Panc1 (cell line): Measurements from ENCODE around the gene MIER2.

Experiments used
- POLR2AphosphoS5 ChIP-seq: IDR thresholded peaks from 2 replicates; pipeline ENCODE4 v1.6.1; 2012; ENCODE audit warnings: mild to moderate bottlenecking, low read depth, low read length, moderate library complexity
- TF ChIP-seq, protein P1 (sequence below): fragments of 450-650 bp; IDR thresholded peaks from 2 replicates; pipeline ENCODE4 v1.5.1; 2017; ENCODE audit warnings: mild to moderate bottlenecking

DNA sequence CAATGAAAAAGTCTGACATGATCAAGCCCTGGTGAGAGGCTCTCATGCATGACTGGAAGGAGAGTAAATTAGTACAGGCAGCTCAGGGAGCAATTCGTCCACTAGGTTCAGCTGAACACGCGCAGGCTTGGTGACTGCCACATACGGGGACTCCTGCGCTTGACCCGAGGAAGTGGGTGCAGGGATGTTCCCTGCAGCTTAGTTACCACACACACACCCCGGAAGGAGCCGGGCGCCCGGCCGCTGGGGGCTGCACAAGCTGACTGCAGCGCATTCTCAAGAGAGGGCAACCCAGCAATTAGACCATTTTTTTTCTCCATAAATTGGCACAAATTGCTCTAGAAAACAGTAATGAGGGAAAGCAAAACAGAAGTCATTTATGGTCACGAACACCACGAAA is 23.0 kb upstream of the MIER2 start:
- TF ChIP-seq, protein P1, sequence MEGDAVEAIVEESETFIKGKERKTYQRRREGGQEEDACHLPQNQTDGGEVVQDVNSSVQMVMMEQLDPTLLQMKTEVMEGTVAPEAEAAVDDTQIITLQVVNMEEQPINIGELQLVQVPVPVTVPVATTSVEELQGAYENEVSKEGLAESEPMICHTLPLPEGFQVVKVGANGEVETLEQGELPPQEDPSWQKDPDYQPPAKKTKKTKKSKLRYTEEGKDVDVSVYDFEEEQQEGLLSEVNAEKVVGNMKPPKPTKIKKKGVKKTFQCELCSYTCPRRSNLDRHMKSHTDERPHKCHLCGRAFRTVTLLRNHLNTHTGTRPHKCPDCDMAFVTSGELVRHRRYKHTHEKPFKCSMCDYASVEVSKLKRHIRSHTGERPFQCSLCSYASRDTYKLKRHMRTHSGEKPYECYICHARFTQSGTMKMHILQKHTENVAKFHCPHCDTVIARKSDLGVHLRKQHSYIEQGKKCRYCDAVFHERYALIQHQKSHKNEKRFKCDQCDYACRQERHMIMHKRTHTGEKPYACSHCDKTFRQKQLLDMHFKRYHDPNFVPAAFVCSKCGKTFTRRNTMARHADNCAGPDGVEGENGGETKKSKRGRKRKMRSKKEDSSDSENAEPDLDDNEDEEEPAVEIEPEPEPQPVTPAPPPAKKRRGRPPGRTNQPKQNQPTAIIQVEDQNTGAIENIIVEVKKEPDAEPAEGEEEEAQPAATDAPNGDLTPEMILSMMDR = no peak
- no peak for TF ChIP-seq POLR2AphosphoS5
